GM18502 (cell line): ENCODE results near the gene LEP.
A peak's percentile ranks its signal among the peaks of the same experiment; 100 is the strongest.
"Not testable (repeated sequence)": the region's sequence is repeated elsewhere in the genome, so short reads cannot be mapped to it uniquely, and the experiment has no call there.

Experiments used
- ATAC-seq: cut with Tn5 transposase; IDR thresholded peaks from one replicate; pipeline ENCODE4 v1.9.1; 2021; ENCODE audit warnings: mild to moderate bottlenecking; ENCODE audit not compliant: unreplicated experiment, poor library complexity

The LEP gene

DNA sequence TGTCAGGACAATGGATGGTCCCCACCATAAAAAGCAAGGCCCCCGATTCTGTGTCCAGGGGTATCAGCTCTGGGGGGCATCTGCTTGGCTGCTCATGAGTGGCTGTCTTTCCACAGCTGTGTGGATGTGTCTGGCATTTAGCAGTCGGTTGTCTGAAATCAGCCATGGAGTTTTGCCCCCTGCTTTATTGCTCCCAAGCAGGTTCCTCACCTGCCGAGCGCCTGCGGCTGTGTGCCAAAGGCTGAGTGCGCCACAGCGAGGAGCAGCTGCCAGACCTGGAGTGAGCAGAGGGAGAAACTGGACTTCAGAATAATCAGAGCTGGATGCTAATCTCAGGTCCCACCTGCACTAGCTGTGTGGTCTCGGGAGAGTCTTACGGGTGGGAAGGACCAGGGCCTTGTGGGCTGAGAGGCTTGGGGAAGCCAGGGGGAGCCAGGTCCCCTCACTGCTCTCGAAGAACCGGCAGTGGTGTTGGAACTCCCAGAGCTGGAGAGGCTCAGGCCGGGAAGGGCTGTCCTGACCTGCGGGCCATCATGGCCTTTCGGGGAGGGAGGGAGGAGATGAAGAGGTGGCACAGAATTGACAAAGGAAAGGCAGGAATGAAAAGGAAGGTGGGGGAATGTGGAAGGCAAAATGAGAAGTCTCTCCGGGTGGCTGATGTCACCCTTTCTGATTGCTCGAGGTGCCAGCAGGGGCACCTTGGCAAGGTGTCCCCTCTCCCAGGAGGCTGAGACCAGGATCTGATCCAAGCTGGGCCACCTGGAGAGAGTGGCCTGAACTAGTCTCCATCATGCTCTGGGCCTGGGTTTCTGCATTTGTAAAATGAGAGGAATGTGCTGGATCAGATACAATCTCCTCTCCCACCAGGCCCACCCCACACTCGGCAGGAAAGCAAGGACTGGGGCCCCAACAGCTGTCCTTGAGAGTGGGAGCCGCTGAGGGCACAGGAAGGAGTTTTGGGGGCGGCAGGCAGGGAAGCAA, 30.2 kb upstream of the LEP start:
- no peak for ATAC-seq

DNA sequence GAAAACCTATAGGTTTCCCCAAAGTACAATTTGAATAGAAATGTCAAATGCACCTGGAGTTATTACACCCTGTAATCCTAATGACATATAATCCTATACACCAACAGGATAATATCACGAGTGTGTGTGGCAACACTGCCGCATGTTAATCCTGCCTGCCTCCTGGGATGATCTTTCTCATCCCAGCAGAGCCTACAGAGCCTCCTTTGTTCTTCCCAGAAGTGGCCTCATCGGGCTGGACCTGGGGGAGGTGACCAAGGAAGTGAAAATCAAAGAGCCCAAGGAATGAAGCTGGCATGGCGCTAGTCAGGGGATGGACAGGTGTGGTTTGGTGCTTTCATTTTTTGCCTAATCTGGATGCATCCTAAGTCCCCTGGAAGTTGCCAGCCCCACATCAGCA, 29.5 kb upstream of the LEP start:
- no peak for ATAC-seq

DNA sequence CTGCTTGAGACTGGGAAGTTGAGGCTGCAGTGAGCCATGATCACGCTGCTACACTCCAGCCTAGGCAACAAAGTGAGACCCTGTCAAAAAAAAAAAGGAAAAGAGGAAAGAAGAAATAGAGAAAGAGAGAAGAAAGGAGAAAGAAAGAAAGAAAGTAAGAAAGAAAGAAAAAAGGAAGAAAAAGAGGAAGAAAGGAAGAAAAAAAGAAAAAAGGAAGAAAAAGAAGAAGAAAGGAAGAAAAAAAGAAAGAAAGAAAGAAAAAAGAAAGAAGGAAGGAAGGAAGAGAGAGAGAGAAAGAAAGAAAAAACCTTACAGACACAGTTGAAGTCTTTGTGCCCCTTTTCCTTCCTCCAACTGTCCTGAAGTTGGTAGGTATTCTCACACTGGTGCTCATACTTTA, 26.6 kb upstream of the LEP start:
- no peak for ATAC-seq

DNA sequence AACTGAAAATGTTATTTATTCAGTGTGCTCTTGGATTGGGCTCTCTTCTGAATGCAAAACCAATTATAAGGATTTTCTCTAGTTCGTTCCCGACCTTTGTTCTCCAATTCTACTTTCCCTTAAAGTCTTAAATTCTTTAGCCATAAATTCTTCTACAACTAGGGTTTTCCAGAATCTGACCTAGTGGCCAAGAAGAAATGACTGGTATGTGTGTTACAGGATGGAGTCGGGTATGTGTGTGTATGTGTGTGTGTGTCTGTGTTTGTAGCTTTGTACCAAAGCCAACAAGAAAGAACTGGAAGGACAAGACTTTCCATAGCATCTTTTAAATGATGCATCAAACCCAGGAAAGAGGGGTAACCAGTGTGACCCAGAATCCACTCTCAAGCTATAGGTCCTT, 25.8 kb upstream of the LEP start:
- no peak for ATAC-seq

DNA sequence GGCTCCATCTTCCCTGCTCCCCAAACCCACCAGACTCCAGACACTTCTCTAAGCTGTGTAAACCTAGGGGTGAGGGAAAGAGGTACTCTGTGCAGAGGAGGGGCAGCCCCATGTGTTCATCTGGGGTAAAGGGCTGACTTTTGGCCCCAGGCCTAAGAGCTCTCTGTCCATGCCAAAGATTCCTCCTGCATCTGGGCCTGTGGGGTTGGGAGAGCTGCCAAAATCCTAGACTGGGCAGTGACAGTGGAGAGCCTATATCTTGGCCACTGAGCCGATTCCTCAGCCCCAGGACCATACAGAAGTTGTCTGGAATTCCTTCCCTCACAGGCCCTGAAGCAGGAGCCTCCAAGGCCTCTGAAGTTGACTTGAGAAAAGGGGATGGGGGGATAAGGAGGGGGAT, 25.3 kb upstream of the LEP start:
- ATAC-seq = no peak

DNA sequence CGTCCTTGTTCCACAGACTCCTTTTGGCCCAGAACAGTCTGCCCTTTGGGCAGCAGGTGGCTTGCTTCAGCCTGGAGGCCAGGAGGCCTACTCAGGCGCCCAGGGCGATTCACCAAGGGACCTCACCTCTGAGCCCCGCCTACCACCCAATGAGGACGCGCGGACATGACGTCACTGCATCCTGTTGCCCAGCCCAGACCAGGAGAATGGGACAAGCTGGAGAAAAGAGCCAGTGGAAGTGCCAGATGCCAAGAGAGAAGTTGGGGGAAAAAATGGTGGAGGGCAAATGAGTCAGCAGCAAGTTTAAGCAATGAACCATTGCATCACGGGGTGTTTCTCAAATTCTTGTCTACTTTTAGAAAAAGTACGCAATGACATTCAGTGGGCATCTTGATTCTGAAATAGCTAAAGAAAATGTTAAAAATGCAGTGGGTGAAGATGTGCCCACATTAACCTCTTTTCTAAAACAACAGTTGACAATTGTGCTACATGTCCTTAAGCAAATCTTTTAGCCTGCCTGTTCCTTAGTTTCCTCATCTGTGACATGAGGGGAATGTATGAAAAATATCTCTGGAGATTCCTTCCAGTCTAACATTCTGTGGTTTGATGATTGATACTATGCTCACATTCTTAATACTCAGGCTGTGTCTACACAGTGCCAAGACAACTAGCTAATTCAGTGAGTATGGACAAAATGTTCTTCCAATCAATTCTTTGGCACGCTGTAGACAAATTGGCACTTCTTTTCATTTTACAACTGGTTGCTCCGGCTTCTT, 23.9 kb upstream of the LEP start:
- no peak for ATAC-seq

DNA sequence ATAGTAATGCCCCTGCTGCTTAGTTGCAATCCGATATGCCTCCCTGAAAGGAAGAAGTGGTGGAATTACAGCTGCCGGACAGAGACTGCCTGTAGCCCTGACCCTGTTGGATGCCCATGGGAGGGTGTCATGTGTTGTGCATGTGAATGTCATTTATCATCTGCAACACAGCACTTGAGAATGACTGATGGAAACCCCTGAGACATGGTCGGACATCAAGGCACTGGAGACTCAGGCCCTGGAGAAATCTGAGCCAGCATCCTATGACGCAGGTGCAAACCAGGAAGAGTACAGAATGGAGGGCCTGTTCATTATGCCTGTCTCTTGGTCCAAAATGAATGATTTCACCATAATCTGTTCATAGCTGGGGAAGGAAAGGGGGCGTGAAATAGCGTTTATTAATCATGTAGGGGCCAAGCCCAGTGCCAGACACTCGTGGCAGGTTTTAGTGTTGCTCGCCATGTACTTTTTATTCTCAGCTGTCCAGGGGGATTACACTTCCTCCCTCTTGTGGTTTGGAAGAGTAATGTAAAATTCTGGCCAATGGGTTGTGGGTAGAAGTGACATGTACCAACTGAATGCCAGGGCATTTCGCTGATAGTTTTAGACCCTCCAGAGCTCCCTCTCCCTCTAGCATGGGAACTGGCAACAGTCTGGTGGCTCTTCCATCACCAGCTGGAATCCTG, 23.0 kb upstream of the LEP start:
- ATAC-seq = no peak

DNA sequence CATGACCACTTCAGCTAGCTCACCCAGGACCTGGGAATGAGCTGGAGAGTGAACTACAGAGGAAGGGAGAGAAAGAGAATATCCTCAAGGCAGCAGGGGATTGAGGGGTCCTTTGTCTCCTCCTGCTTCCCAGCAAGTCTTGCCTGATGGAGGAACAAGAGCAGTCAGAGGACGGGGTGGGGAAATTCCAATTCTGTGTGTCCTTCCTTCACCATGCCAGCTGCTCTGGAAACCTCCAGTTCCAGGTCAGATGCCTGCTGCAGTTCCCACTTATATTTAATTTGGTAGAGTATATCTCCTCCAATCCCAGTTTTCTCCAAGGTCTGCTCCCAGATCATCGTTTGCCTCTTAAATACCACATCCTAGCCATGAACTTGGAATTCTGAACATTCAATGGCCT, 21.4 kb upstream of the LEP start:
- no peak for ATAC-seq

DNA sequence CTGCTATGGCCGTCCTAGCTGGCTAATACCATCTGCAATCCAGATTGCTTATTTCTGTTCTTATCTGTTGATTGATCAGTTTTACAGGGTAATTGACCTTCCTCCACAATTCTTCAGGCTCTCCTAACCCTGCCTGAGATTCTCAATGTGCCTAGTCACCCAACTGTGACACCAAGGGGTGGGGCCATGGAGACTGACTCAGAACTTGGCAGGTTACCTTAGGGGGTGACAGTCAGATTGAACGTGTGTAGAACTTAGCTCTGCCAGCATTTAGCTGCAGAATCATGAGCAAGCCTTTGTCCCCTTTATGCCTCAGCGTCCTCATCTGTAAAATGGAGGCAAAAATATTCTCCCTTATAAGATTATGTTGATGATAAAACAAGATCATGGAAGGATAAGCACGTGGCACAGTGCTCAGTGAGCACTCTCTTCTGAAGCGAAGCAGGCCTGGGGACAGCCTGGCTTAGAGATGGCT, 19.1 kb upstream of the LEP start:
- ATAC-seq = no peak

DNA sequence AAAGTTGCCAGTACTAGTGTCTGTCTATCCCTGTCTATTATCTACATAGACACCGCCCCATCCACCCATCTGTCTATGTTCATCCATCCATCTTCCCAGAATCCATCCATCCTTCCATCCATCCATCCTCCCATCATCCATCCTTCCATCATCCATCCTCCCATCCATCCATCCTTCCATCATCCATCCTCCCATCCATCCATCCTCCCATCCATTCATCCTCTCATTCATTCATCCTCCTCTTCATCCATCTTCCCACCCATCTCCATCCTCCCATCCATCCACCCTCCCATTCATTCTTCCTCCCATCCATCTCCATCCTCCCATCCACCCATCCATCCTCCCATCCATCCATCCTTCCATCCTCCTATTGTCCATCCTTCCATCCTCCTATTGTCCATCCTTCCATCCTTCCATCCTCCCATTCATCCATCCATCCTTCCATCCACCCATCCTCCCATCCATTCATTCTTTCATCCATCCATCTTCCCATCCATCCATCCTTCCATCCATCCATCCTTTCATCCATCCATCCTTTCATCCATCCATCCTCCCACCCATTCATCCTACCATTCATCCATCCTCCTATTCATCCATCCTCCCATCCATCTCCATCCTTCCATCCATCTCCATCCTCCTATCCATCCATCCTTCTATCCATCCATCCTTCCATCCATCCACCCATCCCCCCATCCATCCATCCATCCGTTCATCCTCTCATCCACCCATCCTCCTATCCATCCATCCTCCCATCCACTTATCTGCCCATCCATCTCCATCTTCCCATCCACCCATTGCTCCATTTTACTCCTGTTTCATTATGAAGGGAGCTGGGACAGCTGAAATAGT, 14.7 kb upstream of the LEP start:
- no peak for ATAC-seq

DNA sequence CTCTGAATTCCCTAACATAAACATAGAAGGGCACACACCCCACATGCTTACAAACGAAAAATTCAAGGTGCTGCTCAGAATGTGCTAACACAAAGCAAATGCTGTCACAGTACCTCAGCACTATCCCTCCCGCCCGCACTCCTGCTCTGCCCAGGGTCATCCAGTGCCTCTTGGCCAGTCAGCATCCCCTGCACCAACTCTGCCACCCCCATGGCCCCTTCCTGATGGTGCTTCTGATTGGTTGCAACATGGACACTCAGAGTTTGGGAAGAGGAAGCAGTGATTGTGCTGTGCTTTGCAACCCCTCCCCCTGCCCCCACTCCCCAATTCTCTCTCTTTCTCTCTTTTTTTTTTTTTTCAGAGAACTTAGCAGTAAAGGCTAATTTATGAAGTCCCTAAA, 13.8 kb upstream of the LEP start:
- no peak for ATAC-seq

DNA sequence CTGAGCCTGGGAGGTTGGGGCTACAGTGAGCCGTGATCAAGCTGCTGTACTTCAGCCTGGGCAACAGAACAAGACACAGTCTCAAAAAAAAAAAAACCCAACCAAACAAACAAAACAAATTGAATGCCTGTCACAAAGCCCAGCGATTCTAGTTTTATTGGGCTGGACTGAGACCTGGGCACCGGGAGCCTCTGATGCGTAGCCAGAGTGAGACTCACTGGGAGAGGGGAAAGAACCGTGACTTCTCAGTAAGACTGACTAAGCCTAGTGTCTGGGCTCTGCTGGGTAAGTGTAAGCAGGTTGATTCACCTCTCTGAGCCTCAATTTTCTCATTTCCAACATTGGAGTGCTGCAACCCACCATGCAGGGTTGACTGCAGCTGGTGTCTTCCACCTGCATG, 10.1 kb upstream of the LEP start:
- ATAC-seq = no peak

DNA sequence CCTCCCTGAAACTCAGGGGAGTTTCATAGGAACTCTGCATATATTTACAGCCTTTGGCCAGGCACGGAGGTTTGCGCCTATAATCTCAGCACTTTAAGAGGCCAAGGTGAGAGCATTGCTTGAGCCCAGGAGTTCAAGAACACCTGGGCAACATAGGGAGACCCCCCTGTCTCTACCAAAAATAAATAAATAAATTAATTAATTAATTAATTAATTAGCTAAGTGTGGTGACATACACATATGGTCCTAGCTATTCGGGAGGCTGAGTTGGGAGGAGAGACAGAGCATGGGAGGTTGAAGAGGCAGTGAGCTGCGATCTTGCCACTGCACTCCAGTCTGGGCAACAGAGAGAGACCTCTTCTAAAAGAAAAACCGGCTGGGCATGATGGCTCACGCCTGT, 9.4 kb upstream of the LEP start:
- no peak for ATAC-seq

DNA sequence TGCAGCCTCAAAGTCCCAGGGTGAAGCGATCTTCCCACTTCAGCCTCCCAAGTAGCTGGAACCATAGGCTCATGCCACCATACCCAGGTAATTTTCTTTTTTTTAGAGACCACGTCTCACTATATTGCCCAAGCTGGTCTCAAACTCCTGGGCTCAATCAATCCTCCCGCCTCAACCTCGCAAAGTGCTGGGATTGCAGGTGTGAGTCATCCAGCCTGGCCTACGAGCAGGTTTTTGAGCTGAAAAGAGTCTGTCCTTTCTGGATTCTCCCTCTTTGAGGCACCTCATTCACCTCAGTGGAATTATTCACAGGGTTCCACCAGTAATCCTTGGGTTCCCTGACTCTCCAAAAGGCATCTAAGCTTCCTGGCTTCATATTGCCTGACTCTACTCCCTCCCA, 7.6 kb upstream of the LEP start:
- no peak for ATAC-seq

DNA sequence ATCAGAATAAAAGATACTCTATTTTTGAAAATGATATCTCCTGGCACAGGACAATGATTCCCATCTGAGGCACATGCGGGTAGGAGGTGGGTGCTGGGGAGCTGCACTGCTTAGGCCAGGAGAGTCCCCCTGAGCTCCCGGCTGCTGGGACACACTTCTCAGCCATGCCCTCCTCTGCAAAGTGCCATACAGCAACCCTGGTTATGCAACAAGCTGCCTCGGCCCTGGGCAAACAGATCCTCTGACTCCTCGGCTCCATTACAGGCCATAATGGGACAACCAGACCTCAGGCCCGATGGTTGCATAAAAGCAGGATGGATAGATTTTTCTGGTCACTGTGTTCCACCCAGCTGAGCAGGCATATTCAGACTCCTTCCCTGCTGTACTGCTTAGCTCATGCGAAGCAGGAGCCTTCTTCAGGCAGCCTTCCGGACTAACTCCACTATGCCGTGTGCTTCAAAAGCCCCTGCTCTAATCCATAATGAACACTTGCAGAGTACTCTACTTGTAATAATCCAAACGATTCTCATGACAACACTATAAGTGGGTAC, 6.5 kb upstream of the LEP start:
- no peak for ATAC-seq

DNA sequence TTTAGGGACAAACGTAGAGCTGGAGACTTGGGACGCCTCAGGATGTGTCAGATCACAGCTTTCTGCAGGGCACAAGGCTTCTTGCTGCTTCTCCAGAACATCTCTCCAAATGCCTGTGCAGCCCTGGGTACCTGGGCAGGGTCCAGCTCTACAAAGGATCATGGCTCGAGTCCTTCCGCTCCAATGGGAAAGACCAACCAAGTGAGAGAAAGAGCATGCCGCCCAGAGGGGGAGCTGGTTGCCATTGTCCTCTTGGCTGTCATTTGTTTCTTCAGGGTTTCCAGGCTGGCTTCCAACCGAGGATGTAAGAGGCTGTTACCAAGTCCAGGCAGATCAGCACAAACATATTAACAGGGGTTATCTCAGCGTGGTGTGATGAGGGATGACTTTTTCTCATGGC, 5.6 kb upstream of the LEP start:
- no peak for ATAC-seq

DNA sequence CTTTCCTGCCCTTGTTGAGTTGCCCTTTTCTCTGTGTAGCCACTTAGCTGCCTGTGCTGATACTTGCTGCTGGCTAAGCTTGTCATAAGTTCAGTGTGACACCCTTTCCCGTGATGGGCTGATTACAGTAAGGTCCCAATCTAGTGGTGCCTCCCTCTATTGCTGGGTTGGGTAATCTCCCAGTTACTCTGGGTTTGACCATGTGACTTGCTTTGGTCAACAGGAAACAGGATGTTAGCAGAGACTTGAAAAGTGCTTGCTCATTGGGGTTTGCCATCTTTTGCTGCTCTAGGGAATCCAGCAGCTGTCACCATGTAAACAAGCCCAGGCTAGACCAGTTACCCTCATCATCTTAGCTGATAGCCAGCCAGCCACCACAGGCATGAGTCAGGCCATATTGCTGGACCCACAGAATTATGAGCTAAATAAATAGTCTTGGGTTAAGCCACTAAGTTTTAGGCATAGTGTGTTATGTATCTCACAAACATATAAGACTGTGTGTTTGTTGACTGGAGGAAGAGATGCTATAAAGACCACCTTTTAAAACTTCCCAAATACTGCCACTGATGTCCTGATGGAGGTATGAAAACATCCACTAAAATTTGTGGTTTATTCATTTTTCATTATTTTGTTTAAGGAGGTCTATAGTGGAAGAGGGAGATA, 4.0 kb upstream of the LEP start:
- peak; percentile 88 for ATAC-seq

DNA sequence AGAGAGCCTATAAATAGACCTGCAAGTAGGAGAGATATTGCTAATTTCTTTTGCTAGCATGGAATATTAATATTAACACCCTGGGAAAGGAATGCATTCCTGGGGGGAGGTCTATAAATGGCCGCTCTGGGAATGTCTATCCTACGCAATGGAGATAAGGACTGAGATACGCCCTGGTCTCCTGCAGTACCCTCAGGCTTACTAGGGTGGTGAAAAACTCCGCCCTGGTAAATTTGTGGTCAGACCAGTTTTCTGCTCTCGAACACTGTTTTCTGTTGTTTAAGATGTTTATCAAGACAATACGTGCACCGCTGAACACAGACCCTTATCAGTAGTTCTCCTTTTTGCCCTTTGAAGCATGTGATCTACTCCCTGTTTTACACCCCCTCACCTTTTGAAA, 1.9 kb upstream of the LEP start:
- not testable (repeated sequence) for ATAC-seq

DNA sequence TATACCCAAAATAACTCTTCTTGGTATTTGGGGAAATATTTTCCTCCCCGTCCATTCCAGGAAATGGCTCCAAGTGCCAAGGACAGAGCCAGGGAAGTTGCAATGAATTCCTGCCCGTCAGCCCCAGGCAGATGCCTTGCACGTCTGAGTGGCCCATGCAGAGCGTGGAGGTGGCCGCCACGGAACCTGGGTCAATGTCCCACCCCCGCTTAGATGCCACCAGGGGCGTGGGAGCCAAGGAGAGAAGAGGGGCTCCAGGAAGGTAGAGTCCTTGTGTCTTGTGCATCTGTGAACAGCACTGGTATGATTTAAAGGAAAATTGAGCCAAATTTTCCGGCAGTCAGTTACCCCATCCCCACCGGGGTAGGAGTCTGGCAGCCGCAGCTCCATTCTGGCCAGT, 1.6 kb downstream of the LEP start:
- ATAC-seq = no peak
